Anterior cingulate cortex (tissue), 58 donors: ENCODE measurements around the gene MYL3.

ENCODE experiments used
- DNase-seq, 58 donors: peaks; one replicate each; lab custom pipeline; 2025; lab: John Stamatoyannopoulos, UW

MYL3 gene

DNA sequence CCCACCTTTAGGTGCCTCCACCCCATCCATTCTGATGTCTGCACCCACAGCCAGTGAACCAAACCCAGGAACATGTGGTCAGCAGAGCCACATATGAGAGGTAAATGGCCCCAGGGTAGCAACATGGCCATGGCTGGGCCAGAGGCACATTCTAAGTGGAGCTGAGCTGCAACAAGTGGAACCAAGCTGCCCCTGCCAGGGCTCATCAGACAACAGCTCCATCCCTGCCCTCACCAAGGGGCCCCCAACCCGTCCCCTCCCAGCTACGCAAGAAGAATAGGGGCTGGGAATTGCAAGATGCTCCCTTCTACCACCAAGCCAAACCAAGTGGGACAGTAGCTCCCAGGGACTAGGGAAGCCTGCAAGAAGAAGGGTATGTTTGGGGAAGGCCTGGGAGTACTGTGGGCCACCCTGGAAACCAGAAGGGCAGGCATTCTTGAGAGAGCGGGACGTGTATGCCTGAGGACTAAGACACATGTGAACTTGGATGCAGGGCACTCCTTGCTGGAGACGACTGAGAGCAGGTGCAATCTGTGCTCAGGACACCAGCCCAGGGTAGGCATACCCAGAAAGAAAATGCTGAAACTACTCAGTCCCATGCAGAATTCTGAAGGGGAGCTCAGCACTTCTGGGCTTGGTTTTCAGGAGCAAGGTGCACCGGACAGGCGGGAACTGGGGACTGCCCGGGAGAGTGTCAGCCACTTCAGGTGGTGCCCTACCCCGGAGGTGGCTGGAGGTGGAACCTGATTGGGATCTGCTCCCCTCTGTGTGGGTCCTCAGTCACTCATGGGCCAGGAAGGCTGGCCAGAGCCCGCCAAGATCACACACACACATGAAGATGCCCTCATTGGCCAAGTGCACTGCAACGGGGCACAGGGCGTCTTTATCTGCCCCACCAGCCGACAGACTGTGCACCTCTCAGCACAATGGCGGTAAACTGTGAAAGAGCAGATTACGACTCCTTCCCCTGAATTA lies 9.5 kb downstream of the MYL3 start:
- DNase-seq, result no peak

DNA sequence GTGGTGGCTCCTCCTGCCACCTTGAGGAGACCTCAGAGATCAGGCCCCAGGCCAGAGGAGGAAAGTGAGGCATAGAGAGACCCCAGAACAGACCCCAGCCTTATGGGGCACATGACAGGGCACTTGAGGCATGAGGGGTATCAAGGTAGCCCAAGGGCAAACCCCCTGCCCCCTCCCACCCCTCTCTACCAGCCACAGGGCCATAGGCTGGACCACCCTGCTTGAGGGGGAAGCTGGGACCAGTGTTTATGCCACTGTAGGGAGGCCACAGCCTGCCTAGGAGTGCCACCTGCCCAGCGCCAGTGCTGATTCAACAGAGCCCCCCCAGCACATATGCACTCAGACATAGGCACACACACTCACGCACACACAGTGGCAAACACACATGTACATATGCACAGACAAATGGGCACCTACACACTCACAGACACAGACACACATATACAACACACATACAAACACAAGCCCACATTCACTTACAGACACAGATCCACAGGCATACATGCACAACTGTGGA lies 10.3 kb downstream of the MYL3 start:
- no peak for DNase-seq

DNA sequence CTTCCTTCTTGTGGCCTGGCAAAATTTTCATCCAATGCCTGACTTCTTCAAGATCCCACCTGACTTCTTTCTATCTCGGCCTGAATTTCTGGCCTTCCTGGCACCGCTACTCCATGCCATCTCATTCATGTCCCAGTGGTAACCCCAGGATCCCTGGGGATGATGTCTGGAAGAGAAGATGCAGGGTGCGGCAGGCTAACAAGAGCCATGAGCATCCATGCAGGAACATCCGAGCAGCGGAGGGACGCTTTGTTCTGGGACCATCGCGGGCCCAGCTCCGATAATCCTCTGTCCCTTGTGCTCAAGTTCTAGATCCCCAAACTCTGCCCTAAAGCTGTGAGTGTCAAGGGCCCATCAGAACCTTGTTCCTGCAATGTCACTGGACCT lies 10.9 kb downstream of the MYL3 start:
- no peak for DNase-seq

DNA sequence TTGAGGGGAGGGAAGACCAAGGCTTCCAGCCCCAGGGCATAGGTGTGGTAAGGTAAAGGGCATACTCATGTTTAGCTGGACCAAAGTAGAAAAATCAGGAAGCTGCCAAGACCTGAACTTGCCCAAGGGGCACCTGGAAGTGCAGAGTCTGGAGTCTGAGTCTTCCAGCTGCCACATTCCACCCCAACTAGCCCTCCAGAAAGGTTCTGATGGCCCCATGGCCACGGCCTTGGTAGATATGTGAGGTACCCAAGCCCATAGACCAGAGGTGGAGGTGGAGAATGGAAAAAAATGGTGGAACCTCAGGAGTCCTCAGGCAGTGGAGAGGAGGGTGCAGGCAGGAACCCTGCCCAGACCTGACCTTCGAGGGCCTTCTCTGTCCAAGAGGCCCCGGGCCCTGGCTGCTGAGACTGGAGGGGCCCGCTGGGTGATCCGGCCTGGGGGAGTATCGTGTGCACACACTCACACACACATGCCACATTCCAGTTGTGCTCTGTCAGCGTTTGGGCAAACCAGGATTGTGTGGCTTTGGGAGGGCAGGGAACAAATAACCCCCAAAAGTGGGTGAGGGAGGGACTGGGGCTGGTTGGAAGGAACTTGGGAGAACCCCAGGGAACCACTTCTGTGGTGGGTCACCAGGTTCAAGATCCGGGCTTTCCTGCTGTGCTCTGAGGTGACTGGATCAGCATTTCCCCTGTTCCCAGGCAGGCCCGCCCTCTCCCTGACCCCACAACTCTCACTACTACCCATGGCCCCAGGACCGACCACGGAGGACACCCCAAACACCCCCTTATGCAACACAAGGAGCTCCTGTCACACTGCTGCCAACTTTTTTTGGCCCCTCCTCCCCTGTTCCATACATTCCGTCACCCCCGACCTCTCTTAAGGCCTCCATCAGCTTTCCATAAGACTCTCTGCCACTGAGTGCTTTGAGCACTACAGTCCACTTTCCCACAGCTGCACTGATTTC lies 11.6 kb downstream of the MYL3 start:
- no peak for DNase-seq

DNA sequence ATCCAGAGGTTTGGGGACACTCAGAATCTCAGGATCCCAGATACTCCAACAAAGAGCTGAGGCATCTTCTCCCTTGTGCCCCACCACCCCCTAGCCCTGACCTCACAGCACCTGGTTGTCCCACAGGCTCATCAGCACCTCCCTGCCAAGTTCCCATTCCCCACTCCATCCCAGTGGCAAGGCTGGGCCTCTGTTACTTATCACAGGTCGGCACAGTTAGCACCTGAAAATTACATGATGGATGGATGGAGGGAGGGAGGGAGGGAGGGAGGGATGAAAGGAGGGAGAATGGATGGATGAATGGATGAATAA lies 12.8 kb downstream of the MYL3 start:
- no peak for DNase-seq

DNA sequence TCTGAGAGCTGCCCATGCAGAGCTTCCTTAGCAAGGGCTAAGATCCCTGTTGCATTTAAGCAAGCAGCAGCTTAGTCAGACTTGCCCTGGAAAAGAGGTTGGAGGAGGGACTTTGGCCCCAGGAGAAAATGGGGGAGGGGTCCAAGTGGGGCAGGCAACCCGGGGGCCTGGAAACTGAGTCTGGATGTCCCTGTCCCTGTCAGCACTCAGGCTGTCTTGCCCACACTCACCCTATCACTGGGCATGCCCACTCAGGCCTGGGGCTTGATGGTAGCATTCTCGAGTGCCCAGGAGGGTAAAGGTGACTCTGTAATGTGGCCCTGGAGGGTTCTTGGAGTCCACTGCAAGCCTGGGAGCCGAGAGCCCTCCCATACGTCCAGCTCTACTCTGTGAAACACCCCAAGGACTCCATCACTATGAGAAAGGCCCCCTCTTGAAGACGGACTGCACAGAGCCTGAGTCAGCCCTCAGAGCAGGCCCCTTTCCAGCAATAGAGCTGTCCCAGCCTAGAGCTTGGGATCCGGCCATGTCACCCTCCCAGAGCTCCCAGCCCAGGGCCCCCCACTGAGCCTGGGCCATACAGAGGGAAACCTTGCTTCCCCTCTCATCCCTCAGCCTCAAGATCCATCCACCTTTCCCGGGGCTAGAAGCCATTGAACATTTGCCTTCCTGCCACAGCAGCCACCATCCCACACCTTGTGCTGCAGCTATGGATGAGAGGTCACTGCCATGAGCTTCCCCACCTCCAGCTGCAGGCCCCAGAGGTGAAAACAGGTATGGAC lies 13.4 kb downstream of the MYL3 start:
- no peak for DNase-seq

DNA sequence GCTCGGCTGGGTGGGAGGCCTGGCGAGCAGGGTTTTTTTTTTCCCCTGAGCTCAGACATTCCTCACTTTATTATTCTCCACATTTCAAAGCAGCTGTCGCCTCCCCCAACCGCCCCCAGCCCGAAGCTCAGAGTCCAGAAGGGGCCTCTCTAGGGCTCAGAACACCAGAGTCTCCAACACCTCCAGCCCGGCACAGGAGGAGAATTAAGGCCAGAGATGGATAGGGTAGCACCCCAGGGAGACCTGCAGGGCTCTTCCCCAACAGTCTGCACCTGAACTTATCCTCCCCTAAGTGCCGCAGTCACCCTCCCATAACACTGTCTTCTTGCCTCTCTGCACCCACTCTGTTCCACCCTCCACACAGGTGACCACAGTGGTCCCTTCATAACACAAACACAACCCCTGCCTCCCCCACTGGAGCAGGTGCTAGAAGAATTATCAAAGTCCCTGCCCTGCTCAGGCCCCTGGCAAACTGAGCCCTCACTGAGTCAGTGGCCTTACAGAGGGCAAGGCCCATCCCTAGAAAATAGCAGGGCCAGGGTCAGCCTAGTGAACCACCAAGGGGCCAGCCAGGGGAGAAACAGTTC lies 14.1 kb downstream of the MYL3 start:
- no peak for DNase-seq

DNA sequence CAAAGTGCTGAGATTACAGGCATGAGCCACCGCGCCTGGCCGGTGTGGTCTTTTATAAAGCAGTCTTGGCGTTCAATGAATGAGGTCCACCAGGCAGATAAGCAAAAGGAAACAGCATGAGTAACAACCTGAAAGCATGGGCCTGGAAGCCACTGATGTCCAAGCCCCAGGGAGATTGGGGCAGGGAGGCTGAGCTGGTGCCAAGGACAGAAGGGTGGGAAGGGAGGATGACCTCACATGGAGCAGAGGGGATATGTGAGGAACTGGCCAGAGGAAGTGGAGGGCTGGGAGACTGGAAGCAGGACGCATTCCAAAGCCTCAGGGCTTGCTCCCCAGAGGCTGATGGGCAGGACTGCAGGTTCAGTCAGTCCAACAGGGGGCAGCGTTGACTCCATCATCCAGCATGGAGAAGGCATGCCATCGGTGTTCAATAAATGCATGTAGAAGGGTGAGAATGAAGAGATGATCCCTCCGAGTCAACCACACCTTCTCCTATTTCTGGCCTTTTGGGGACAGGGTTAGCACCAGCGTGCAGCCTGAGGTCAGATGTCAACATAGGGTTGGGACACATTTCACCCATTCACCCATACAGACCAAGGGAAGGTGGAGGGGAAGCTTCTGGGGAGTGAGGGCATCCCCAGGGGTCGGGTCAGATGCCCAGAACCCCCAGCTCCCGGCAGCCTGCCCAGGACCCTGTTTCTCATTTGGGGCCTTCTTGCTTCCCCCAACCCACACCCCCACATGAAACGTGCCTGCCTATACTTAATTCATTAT lies 14.8 kb downstream of the MYL3 start:
- no peak for DNase-seq

DNA sequence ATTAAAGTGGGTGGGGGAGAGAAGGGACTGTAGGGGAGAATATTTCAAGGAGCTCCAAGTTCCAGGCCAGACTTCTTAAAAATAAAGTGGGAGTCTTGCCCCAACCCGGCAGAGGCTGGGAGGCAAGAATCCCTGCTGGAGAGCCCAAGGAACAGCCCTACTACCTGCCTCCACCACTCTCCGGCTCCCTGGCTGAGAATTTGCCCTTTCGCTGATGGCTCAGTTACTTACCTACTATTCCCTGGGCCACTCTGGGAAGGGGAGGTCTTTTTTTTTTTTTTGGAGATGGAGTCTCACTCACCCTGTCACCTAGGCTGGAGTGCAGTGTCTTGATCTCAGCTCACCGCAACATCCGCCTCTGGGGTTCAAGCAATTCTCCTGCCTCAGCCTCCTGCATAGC lies 15.5 kb downstream of the MYL3 start:
- no peak for DNase-seq

DNA sequence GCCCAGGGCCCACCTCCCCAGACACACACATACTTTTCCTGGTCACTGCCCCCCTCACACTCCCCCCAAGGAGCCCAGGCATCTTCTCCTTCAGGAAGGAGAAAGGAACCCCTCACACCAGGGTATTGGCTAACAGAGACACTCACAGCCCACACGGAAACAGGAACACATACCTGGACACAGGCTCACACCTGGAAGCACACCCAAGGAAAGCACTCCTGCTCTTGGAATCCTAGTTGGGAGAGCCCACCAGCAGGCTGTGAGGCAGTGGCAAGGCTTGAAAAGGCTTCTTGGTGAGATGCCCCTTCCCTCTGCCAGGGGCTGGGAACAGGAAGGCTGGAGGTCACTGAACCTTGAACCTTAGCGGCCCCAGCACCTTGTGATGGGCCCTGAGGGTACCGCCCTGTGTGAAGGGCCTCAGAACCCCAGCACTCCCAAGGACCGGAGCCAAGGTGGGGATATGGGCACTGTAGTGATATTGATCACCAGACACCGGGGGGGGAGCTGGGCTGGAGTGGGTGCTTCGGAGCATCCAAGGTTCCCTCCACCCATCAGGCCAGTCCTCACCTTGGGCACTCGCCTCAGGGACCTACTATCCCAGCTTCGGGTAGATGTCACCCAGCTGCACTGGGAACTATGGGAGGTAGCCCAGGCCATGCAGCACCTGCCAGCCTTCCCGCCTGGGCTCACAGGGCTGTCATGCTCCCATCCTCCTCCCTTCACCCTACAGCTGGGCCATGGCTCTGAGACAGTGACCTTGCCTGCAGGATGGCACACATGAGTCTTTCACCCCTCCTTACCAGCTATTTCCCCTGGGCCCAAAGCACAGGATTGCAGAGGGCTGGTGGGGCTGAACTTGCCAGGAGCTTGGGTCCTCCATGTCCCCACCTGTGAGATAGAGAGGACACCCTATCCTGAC lies 16.4 kb downstream of the MYL3 start:
- no peak for DNase-seq

DNA sequence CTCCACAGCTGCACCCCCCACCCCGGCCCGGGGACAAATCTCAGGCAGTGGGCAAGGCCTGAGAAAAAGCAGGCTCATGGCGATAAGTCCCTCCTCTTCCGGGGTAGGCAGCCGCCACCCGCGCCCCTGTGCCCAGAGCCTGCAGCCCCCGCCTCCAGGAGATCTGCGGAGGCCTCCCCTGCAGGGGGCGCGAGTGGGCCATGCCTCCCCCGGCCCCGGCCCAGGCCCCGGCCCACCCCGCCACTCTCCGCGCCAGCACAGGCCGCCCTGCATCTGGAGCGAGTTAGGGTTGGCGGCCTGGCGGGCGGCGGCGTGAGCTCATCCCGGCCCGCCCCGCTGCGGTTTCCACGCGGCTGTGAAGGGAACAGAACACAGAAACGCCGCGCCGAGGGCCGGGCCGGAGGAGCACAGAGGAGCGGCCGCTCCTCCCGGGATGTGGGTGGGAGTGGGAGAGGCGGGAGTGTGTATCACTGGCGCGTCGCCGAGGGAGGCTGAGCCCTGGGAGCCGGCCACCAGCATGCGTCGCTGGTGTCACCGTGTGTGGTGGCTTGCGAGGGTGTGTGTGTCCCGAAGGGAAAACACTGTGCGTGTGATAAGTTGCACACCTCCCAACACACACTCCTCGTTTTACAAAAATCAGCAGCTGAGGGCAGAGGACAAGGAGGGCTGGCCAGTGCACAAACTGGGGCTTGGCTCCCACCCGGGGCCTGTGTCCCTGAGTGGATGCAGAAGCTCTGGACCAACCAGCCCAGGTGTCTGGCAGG lies 17.2 kb downstream of the MYL3 start:
- peak in 51 of 58 donors; percentile 33 to 84 (median 66) for DNase-seq

DNA sequence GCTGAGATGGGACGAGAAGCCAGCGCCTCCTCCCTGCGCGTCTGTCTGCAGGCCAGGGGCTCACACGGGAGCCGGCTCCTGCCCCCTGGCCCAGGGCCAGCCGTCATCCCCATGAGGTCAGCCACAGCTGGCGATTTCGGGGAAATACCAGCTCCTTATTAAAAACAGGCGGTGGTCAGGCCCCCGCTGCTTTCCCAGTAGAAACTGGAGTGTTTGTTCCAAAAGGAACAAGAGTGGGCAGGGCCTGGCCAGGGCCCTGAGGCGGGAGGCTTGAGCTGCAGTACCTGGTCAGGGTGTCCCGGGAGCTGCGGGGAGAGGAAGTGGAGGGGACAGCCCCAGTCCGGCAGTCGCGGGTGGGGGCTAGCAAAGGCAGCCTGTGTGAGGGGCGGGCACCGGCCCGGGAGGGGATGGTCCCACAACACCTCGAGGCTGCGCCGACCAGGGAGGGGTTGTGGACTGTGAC lies 17.8 kb downstream of the MYL3 start:
- peak in 15 of 58 donors; percentile 38 to 82 (median 61) for DNase-seq

DNA sequence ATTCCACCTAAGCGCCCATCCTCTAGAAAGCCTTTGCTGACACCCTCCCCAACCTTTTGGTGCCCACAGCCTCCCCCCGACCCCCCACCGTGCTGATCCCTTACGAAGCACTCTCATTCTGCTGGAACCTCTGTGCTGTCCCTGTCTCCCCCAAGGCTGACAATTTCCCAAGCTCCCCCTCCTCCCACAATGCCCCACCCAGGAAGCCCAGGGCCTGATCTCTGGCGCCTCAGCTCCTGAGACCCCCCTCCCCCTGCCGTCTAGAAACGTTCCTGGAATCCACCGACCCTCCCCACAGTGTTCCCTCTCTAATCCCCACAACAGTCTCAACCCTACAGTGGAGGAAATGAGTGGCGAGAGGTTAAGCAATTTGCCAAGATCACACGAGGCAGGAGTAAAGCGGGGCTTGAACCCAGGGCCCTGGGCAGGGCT lies 18.3 kb downstream of the MYL3 start:
- no peak for DNase-seq

DNA sequence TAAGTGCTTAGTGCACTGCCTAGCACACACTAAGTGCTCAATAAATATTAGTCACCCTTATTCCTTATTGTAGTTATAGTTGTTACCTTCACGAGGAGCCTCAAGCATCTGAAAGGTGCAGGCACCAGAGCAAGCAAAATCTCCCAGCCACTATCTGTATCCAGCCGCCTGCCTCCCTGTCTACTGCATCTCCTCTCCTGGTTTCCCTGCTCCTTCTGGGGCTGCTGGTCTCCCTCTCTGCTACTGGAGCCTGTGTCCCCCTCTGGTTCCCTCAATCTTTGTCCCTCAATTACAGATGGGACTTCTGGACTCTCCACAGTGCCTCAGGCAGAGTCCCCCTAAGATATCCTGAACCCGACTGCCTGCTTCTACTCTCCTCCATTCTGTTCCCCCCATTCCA lies 18.8 kb downstream of the MYL3 start:
- no peak for DNase-seq

DNA sequence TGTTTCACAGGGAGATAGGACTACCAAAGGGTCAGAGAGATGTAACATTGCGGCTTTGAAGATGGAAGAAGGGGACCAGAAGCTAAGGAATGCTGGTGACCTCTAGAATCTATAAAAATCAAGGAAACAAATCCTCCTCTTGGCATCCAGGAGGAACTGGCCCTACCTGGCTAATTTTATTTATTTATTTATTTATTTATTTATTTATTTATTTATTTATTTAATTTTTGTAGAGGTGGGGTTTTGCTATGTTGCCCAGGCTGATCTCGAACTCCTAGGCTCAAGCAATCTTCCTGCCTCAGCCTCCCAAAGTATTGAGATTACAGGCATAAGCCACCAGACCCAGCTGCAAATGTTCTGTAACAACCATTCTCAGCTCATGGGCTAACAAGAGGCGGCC lies 19.7 kb downstream of the MYL3 start:
- no peak for DNase-seq

DNA sequence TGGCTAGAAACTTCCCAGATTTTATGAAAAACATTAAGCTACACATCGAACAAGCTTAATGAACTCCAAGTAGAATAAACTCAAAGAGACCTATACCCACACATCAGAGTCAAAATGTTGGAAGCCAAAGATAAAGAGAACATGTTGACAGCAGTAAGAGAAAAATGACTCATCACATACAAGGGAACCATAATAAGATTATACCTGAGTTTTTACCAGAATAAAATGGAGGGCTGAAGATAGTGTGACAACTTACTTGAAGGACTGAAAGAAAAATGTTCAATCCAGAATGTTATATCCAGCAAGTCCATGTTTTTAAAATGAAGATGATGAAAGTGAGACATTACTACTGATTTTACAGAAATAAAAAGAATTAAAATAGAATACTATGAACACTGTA lies 22.8 kb downstream of the MYL3 start:
- DNase-seq, result no peak

DNA sequence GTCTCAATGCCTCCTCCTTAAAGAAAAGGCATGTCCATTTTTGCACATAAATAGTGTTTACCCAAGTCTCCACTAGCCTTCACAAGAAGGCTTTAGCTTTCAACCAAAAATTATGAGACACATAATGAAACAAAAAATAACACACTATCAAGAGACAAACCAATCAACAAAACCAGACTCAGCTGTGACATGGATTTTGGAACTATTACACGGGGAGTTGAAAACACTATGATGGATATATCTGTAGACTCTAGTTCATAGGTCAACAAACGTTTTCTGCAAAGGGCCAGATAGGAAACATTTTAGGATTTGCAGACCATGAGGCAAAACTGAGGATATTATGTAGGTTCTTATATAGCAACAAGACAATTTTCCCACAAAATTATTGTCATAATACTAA lies 24.9 kb downstream of the MYL3 start:
- DNase-seq, result no peak
